ENCODE results near the gene LEMD2.

Gene LEMD2

GRCh38 chr6:33751771-33752645 lies 36.9 kb downstream of the LEMD2 start:
- DNase-seq: peak; percentile 94

- no peak for DNase-seq
These were observed 38.5 kb downstream of the LEMD2 start for GRCh38 chr6:33750244-33750991.

- no peak for DNase-seq
These were observed 39.5 kb downstream of the LEMD2 start for GRCh38 chr6:33749401-33749800.

- DNase-seq: no peak
These were observed 40.1 kb downstream of the LEMD2 start for GRCh38 chr6:33748841-33749240.

- no peak for DNase-seq
These were observed 41.1 kb downstream of the LEMD2 start for GRCh38 chr6:33747823-33748222.

- DNase-seq: no peak
These were observed 42.3 kb downstream of the LEMD2 start, which contains the start of gene IP6K3 for GRCh38 chr6:33746651-33747100. TSS of gene IP6K3 (minus strand) at chr6:33746905. CDS start at chr6:33735476, 11,429 bp downstream.

GRCh38 chr6:33746036-33746600 lies 42.8 kb downstream of the LEMD2 start:
- DNase-seq: no peak

GRCh38 chr6:33745548-33745947 lies 43.4 kb downstream of the LEMD2 start:
- DNase-seq: no peak

- DNase-seq: peak; percentile 85
These were observed 43.9 kb downstream of the LEMD2 start for GRCh38 chr6:33744895-33745546.

- peak; percentile 84 for DNase-seq
These were observed 44.7 kb downstream of the LEMD2 start for GRCh38 chr6:33744001-33744848.

GRCh38 chr6:33742837-33743236 lies 46.1 kb downstream of the LEMD2 start:
- no peak for DNase-seq

- DNase-seq: no peak
These were observed 46.8 kb downstream of the LEMD2 start for GRCh38 chr6:33742092-33742491.

GRCh38 chr6:33740794-33741193 lies 48.1 kb downstream of the LEMD2 start:
- DNase-seq: no peak

- no peak for DNase-seq
These were observed 48.7 kb downstream of the LEMD2 start for GRCh38 chr6:33740204-33740608.

- DNase-seq: no peak
These were observed 49.4 kb downstream of the LEMD2 start for GRCh38 chr6:33739571-33739970.

- DNase-seq: no peak
These were observed 50.1 kb downstream of the LEMD2 start for GRCh38 chr6:33738879-33739278.

- DNase-seq: no peak
These were observed 50.8 kb downstream of the LEMD2 start for GRCh38 chr6:33738153-33738552.

GRCh38 chr6:33737267-33738026 lies 51.5 kb downstream of the LEMD2 start:
- no peak for DNase-seq

GRCh38 chr6:33735216-33735615 lies 53.7 kb downstream of the LEMD2 start:
- DNase-seq: no peak

- DNase-seq: no peak
These were observed 55.3 kb downstream of the LEMD2 start for GRCh38 chr6:33733709-33734007.

Measured in NCI-H345 (cell line).